ENCODE measurements around the gene SECISBP2.
"Not testable (repeated sequence)": the region's sequence is repeated elsewhere in the genome, so short reads cannot be mapped to it uniquely, and the experiment has no call there.

SECISBP2 gene

DNA sequence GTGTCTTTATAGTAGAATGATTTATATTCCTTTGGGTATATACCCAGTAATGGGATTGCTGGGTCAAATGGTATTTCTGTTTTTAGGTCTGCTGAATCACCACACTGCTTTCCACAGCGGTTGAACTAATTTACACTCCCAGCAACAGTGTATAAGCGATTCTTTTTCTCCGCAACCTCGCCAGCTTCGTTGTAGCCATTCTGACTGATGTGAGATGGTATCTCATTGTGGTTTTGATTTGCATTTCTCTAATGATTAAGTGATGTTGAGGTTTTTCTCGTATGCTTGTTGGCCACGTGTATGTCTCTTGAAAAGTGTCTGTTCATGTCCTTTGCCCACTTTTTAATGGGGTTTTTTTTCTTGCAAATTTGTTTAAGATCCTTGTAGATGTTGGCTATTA is 25.5 kb downstream of the SECISBP2 start:
- not testable (repeated sequence) for H3K9ac ChIP-seq (ENCODE audit: low read depth in 1 of 2, low read length in 2 of 2); H3K4me3 ChIP-seq (ENCODE audit: low read depth in 1 of 2, low read length in 2 of 2); H3K27ac ChIP-seq (ENCODE audit: low read depth, low read length); H3K9me3 ChIP-seq (ENCODE audit: control insufficient read depth in 1 of 2, low read length in 2 of 2); H3K27me3 ChIP-seq (ENCODE audit: control insufficient read depth in 1 of 2, insufficient read depth in 2 of 2, low read length in 2 of 2); H3K4me1 ChIP-seq (ENCODE audit: control insufficient read depth in 1 of 2, insufficient read depth in 2 of 2, low read length in 2 of 2)
- peaks cover 44 to 87% of the 10 kb centered on the region in 2 donors for H3K36me3 ChIP-seq (ENCODE audit: control insufficient read depth in 1 of 2, insufficient read depth in 2 of 2, low read length in 2 of 2)

GRCh38 chr9:89345476-89345875 is 27.2 kb downstream of the SECISBP2 start:
- Histone ChIP-seq H3K9me3 (ENCODE audit: control insufficient read depth in 1 of 2, low read length in 2 of 2) (no peaks in the 10 kb centered on the region), H3K9ac (ENCODE audit: low read depth in 1 of 2, low read length in 2 of 2) (no peak overlapping the region), H3K27me3 (ENCODE audit: control insufficient read depth in 1 of 2, insufficient read depth in 2 of 2, low read length in 2 of 2) (no peaks in the 10 kb centered on the region), H3K4me1 (ENCODE audit: control insufficient read depth in 1 of 2, insufficient read depth in 2 of 2, low read length in 2 of 2) (no peaks in the 10 kb centered on the region), H3K27ac (ENCODE audit: low read depth, low read length) (no peak overlapping the region), H3K4me3 (ENCODE audit: low read depth in 1 of 2, low read length in 2 of 2) (no peak overlapping the region), H3K36me3 (ENCODE audit: control insufficient read depth in 1 of 2, insufficient read depth in 2 of 2, low read length in 2 of 2) (peaks cover 54 to 95% of the 10 kb centered on the region in 2 donors)

DNA sequence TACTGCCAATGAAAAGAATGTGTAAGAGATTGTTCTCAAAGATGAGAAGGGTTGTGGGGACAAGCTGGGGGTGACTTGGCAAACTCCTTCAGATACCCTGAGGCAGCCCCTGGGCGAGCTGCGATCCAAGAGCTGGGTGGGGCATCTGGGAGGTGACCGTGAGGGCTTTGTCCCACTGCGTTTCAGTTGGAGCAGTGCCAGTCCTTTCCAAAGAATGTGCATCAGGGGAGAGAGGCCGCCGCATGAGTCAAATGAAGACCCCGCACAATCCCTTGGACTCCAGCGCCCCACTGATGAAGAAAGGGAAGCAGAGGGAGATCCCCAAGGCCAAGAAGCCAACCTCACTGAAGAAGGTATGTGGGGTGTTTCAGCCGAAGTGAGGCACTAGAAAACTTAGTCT is 28.4 kb downstream of the SECISBP2 start:
- Histone ChIP-seq H3K4me1 (ENCODE audit: control insufficient read depth in 1 of 2, insufficient read depth in 2 of 2, low read length in 2 of 2) (no peaks in the 10 kb centered on the region), H3K36me3 (ENCODE audit: control insufficient read depth in 1 of 2, insufficient read depth in 2 of 2, low read length in 2 of 2) (peaks cover 56 to 95% of the 10 kb centered on the region in 2 donors), H3K27me3 (ENCODE audit: control insufficient read depth in 1 of 2, insufficient read depth in 2 of 2, low read length in 2 of 2) (no peaks in the 10 kb centered on the region), H3K27ac (ENCODE audit: low read depth, low read length) (no peak overlapping the region), H3K9me3 (ENCODE audit: control insufficient read depth in 1 of 2, low read length in 2 of 2) (no peaks in the 10 kb centered on the region), H3K9ac (ENCODE audit: low read depth in 1 of 2, low read length in 2 of 2) (no peak overlapping the region), H3K4me3 (ENCODE audit: low read depth in 1 of 2, low read length in 2 of 2) (no peak overlapping the region)

DNA sequence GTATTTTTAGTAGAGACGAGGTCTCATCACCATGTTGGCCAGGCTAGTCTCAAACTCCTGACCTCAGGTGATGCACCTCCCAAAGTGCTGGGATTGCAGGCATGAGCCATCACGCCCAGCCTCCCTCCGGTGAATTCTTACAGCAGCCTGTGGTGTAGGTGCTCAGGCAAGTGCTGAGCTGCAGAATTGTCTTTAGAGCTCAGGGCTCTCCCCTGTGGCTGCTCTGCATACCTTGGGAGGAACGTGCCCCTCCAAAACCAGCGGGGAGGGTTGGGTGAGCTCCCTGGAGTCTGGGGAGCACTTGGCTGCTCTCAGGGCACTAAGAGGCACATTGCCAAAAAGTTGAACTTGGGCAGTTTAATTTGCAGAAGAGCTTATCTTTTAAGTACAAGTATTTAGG is 29.4 kb downstream of the SECISBP2 start:
- Histone ChIP-seq H3K4me1 (ENCODE audit: control insufficient read depth in 1 of 2, insufficient read depth in 2 of 2, low read length in 2 of 2) (peaks cover 6 to 7% of the 10 kb centered on the region in 2 donors), H3K9ac (ENCODE audit: low read depth in 1 of 2, low read length in 2 of 2) (no peak overlapping the region), H3K27me3 (ENCODE audit: control insufficient read depth in 1 of 2, insufficient read depth in 2 of 2, low read length in 2 of 2) (no peaks in the 10 kb centered on the region), H3K27ac (ENCODE audit: low read depth, low read length) (no peak overlapping the region), H3K36me3 (ENCODE audit: control insufficient read depth in 1 of 2, insufficient read depth in 2 of 2, low read length in 2 of 2) (peaks cover 53 to 93% of the 10 kb centered on the region in 2 donors), H3K9me3 (ENCODE audit: control insufficient read depth in 1 of 2, low read length in 2 of 2) (no peaks in the 10 kb centered on the region), H3K4me3 (ENCODE audit: low read depth in 1 of 2, low read length in 2 of 2) (no peak overlapping the region)

GRCh38 chr9:89349607-89350006 is 31.3 kb downstream of the SECISBP2 start:
- peaks cover 70 to 95% of the 10 kb centered on the region in 2 donors for H3K36me3 ChIP-seq (ENCODE audit: control insufficient read depth in 1 of 2, insufficient read depth in 2 of 2, low read length in 2 of 2)

DNA sequence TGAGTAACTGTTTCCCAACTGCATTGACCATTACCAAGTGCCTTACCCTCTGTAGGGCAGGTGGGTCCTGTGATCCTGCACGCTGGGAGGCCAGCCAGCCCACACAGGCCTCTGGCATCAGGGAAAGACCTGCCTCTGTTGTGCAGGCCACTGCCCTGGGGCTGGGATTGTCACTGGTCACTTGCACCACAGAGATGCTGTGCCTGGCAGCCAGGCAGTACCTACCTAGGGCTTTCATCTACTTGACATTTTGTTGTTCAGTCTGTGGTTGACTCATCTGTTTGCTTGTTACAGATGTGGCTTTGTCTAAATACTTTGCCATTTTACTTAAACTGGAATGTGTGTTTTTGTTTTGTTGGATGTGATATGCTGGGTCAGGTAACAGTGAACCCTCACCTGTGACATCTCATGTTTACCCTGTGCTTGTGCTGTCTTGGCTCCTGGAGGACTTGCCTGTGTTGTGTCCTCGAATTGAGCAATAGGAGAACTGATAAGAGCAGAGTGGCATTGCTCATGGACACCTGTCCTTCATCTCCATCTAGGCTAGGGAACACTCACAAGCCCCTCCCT is 32.8 kb downstream of the SECISBP2 start:
- Histone ChIP-seq H3K4me1 (ENCODE audit: control insufficient read depth in 1 of 2, insufficient read depth in 2 of 2, low read length in 2 of 2) (peaks cover 12 to 16% of the 10 kb centered on the region in 2 donors), H3K27ac (ENCODE audit: low read depth, low read length) (no peak overlapping the region), H3K36me3 (ENCODE audit: control insufficient read depth in 1 of 2, insufficient read depth in 2 of 2, low read length in 2 of 2) (peaks cover 79 to 96% of the 10 kb centered on the region in 2 donors), H3K4me3 (ENCODE audit: low read depth in 1 of 2, low read length in 2 of 2) (no peak overlapping the region), H3K27me3 (ENCODE audit: control insufficient read depth in 1 of 2, insufficient read depth in 2 of 2, low read length in 2 of 2) (no peaks in the 10 kb centered on the region), H3K9me3 (ENCODE audit: control insufficient read depth in 1 of 2, low read length in 2 of 2) (no peaks in the 10 kb centered on the region), H3K9ac (ENCODE audit: low read depth in 1 of 2, low read length in 2 of 2) (no peak overlapping the region)

More at GRCh38 chr9:89349607-89350006, 31.3 kb downstream of the SECISBP2 start:
- no peaks in the 10 kb centered on the region for H3K9me3 ChIP-seq (ENCODE audit: control insufficient read depth in 1 of 2, low read length in 2 of 2)
- no peak overlapping the region for H3K27ac ChIP-seq (ENCODE audit: low read depth, low read length)
- H3K9ac ChIP-seq (ENCODE audit: low read depth in 1 of 2, low read length in 2 of 2), result no peak overlapping the region
- H3K4me3 ChIP-seq (ENCODE audit: low read depth in 1 of 2, low read length in 2 of 2), result no peak overlapping the region
- H3K27me3 ChIP-seq (ENCODE audit: control insufficient read depth in 1 of 2, insufficient read depth in 2 of 2, low read length in 2 of 2), result no peaks in the 10 kb centered on the region
- H3K4me1 ChIP-seq (ENCODE audit: control insufficient read depth in 1 of 2, insufficient read depth in 2 of 2, low read length in 2 of 2), result peaks cover 12 to 16% of the 10 kb centered on the region in 2 donors

- Histone ChIP-seq H3K9me3 (ENCODE audit: control insufficient read depth in 1 of 2, low read length in 2 of 2) (no peaks in the 10 kb centered on the region), H3K9ac (ENCODE audit: low read depth in 1 of 2, low read length in 2 of 2) (no peak overlapping the region), H3K36me3 (ENCODE audit: control insufficient read depth in 1 of 2, insufficient read depth in 2 of 2, low read length in 2 of 2) (peaks cover 74 to 96% of the 10 kb centered on the region in 2 donors), H3K27ac (ENCODE audit: low read depth, low read length) (no peak overlapping the region), H3K4me3 (ENCODE audit: low read depth in 1 of 2, low read length in 2 of 2) (no peak overlapping the region), H3K4me1 (ENCODE audit: control insufficient read depth in 1 of 2, insufficient read depth in 2 of 2, low read length in 2 of 2) (peaks cover 12 to 16% of the 10 kb centered on the region in 2 donors), H3K27me3 (ENCODE audit: control insufficient read depth in 1 of 2, insufficient read depth in 2 of 2, low read length in 2 of 2) (no peaks in the 10 kb centered on the region)
These were observed 33.4 kb downstream of the SECISBP2 start for GRCh38 chr9:89351584-89352300.

- Histone ChIP-seq H3K4me3 (ENCODE audit: low read depth in 1 of 2, low read length in 2 of 2) (no peak overlapping the region), H3K36me3 (ENCODE audit: control insufficient read depth in 1 of 2, insufficient read depth in 2 of 2, low read length in 2 of 2) (peaks cover 77 to 96% of the 10 kb centered on the region in 2 donors), H3K27ac (ENCODE audit: low read depth, low read length) (no peak overlapping the region), H3K9me3 (ENCODE audit: control insufficient read depth in 1 of 2, low read length in 2 of 2) (no peaks in the 10 kb centered on the region), H3K4me1 (ENCODE audit: control insufficient read depth in 1 of 2, insufficient read depth in 2 of 2, low read length in 2 of 2) (peaks cover 12 to 16% of the 10 kb centered on the region in 2 donors), H3K9ac (ENCODE audit: low read depth in 1 of 2, low read length in 2 of 2) (no peak overlapping the region), H3K27me3 (ENCODE audit: control insufficient read depth in 1 of 2, insufficient read depth in 2 of 2, low read length in 2 of 2) (no peaks in the 10 kb centered on the region)
These were observed 34.2 kb downstream of the SECISBP2 start for GRCh38 chr9:89352451-89352850.

- H3K9ac ChIP-seq (ENCODE audit: low read depth in 1 of 2, low read length in 2 of 2), result no peak overlapping the region
- H3K27me3 ChIP-seq (ENCODE audit: control insufficient read depth in 1 of 2, insufficient read depth in 2 of 2, low read length in 2 of 2), result no peaks in the 10 kb centered on the region
- no peaks in the 10 kb centered on the region for H3K9me3 ChIP-seq (ENCODE audit: control insufficient read depth in 1 of 2, low read length in 2 of 2)
- peaks cover 12 to 16% of the 10 kb centered on the region in 2 donors for H3K4me1 ChIP-seq (ENCODE audit: control insufficient read depth in 1 of 2, insufficient read depth in 2 of 2, low read length in 2 of 2)
- no peak overlapping the region for H3K4me3 ChIP-seq (ENCODE audit: low read depth in 1 of 2, low read length in 2 of 2)
- no peak overlapping the region for H3K27ac ChIP-seq (ENCODE audit: low read depth, low read length)
- H3K36me3 ChIP-seq (ENCODE audit: control insufficient read depth in 1 of 2, insufficient read depth in 2 of 2, low read length in 2 of 2), result peaks cover 78 to 96% of the 10 kb centered on the region in 2 donors
These were observed 34.8 kb downstream of the SECISBP2 start for GRCh38 chr9:89352874-89353649.

GRCh38 chr9:89353989-89354388 is 35.7 kb downstream of the SECISBP2 start:
- H3K36me3 ChIP-seq (ENCODE audit: control insufficient read depth in 1 of 2, insufficient read depth in 2 of 2, low read length in 2 of 2), result peaks cover 78 to 96% of the 10 kb centered on the region in 2 donors

More at GRCh38 chr9:89353989-89354388, 35.7 kb downstream of the SECISBP2 start:
- Histone ChIP-seq H3K9me3 (ENCODE audit: control insufficient read depth in 1 of 2, low read length in 2 of 2) (no peaks in the 10 kb centered on the region), H3K4me3 (ENCODE audit: low read depth in 1 of 2, low read length in 2 of 2) (no peak overlapping the region), H3K4me1 (ENCODE audit: control insufficient read depth in 1 of 2, insufficient read depth in 2 of 2, low read length in 2 of 2) (peaks cover 12 to 16% of the 10 kb centered on the region in 2 donors), H3K27ac (ENCODE audit: low read depth, low read length) (no peak overlapping the region), H3K9ac (ENCODE audit: low read depth in 1 of 2, low read length in 2 of 2) (no peak overlapping the region), H3K27me3 (ENCODE audit: control insufficient read depth in 1 of 2, insufficient read depth in 2 of 2, low read length in 2 of 2) (no peaks in the 10 kb centered on the region)
